Fibroblast of lung (primary cell): Measurements from ENCODE around the gene KLHL7.

Experiments used
- EZH2 ChIP-seq: IDR thresholded peaks from 2 replicates; pipeline ENCODE4 v1.5.1; 2012; ENCODE audit warnings: low read length, control low read depth, mild to moderate bottlenecking; ENCODE audit errors: missing control alignments
- TF ChIP-seq, protein P1 (sequence below), 2 donors: IDR thresholded peaks in 1 of 2; conservative IDR thresholded peaks in 1 of 2; 1 replicate in 1 of 2; 2 replicates in 1 of 2; pipeline ENCODE4 v1.5.1; 2011 to 2012; ENCODE audit warnings: low read length in 2 of 2, control low read depth in 1 of 2, inconsistent platforms in 1 of 2, low read depth in 1 of 2, mild to moderate bottlenecking in 1 of 2

DNA sequence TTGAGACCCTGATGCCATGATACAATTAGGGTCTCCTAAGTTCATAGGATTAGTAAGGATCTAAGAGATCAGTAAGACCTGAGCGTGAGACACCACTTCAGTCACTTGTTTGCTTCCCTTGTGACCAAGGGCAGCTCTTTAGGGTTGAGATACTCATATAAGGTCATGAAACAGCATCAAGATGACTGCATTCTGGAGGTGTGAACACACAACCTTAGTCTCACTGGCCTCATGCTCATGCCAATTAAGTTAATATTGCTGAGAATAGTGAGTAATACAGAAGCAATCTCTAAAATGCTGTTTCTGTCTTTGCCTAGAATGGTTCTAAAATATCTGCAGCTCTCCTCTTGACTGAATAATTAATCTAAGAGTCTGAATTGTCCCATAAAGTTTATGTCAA, 39.6 kb upstream of the KLHL7 start:
- TF ChIP-seq, protein P1, sequence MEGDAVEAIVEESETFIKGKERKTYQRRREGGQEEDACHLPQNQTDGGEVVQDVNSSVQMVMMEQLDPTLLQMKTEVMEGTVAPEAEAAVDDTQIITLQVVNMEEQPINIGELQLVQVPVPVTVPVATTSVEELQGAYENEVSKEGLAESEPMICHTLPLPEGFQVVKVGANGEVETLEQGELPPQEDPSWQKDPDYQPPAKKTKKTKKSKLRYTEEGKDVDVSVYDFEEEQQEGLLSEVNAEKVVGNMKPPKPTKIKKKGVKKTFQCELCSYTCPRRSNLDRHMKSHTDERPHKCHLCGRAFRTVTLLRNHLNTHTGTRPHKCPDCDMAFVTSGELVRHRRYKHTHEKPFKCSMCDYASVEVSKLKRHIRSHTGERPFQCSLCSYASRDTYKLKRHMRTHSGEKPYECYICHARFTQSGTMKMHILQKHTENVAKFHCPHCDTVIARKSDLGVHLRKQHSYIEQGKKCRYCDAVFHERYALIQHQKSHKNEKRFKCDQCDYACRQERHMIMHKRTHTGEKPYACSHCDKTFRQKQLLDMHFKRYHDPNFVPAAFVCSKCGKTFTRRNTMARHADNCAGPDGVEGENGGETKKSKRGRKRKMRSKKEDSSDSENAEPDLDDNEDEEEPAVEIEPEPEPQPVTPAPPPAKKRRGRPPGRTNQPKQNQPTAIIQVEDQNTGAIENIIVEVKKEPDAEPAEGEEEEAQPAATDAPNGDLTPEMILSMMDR (conservative IDR thresholded peaks at IDR 0.05 in 1 of 2, IDR thresholded peaks at IDR 0.05 in 1 of 2; ENCODE audit: low read depth in 1 of 2, low read length in 2 of 2) = no peak
- no peak for TF ChIP-seq EZH2
